ENCODE data around the gene MED7.

MED7 gene

DNA sequence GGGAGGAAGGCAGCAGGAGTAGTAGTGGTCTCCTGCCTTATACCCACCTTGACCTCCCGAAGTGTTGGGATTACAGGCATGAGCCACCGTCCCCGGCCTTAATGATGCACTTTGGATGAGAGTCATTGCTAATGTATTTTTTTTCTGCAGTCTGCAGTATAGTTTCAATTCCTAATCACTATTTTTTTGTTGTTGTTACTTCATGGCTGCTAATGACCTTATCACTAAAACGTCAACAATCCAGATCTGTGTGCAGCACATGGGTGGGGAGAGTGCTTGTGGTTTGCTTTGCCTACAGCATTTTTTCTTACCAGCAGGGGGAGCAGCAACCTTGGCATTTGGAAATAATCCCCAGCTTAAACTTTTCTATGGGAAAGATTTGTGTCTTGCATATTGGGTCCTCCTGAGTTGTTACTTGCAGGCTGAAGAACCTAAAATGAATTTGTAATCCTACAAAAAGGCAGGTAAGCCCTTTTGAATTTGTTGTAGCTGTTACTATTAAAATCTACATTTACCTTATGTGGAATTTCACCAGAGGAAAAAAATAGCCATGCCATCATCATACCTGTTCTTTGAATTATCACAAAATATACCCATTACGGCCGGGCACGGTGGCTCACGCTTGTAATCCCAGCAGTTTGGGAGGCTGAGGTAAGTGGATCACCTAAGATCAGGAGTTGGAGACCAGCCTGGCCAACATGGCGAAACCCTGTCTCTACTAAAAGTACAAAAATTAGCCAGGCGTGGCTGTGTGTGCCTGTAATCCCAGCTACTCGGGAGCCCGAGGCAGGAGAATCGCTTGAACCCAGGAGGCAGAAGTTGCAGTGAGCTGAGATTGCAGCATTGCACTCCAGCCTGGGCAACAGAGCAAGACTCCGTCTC is 6.3 kb upstream of the MED7 start:
- peak; percentile 88 to 91 for DNase-seq

GRCh38 chr5:157143127-157143971 is 684 bp upstream of the MED7 start:
- TF ChIP-seq POLR2A (IDR thresholded peaks at IDR 0.05; ENCODE audit: low read length) (peak; percentile 85), GATA1 (IDR thresholded peaks at IDR 0.05; ENCODE audit: low read depth, low read length) (no peak)
- DNase-seq, result peak; percentile 87 to 92

More for the DNA sequence above, 6.3 kb upstream of the MED7 start:
- no peak for TF ChIP-seq GATA1 (IDR thresholded peaks at IDR 0.05; ENCODE audit: low read depth, low read length)
- TF ChIP-seq POLR2A (IDR thresholded peaks at IDR 0.05; ENCODE audit: low read length), result no peak

DNA sequence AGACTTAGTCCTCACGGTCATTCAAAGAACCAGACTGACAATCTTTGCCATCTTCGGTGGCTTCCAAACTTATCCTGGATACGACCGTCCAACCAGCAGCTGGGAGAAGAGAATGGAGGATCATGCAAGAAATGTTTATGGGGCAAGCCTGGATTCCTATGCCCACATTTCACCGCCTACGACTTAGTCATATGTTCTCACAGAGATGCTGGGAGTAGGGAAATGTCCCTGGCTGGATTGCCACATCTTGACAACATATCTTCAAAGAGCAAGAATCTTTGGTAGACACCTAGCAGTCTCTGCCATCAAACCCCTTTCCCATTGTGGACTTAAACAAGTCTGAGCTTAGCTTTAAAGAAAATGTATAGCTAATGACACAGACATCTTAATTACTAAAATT is 5.0 kb downstream of the MED7 start:
- TF ChIP-seq GATA1 (IDR thresholded peaks at IDR 0.05; ENCODE audit: low read depth, low read length), result no peak
- TF ChIP-seq POLR2A (IDR thresholded peaks at IDR 0.05; ENCODE audit: low read length), result no peak
- DNase-seq, result no peak

- TF ChIP-seq GATA1 (IDR thresholded peaks at IDR 0.05; ENCODE audit: low read depth, low read length), result no peak
- no peak for TF ChIP-seq POLR2A (IDR thresholded peaks at IDR 0.05; ENCODE audit: low read length)
- no peak for DNase-seq
These were observed 10.4 kb downstream of the MED7 start for GRCh38 chr5:157132281-157132612.

GRCh38 chr5:157130925-157131324 is 11.7 kb downstream of the MED7 start:
- no peak for TF ChIP-seq GATA1 (IDR thresholded peaks at IDR 0.05; ENCODE audit: low read depth, low read length)
- peak; percentile 69 to 83 for DNase-seq

DNA sequence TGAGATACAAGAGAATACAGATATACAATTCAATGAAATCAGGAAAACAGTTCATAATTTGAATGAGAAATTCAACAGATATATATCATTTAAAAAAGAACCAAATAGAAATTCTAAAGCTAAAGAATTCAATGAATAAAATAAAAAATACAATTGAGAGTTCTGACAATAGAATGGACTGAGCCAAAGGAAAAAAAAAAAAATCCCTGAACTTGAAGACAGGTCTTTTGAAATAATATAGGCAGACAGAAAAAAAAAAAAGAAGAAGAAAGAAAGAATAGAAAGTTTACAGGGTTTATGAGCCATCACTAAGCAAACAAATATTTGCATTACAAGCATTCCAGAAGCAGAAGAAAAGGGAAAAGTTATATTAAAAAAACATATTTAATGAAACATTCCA is 21.0 kb downstream of the MED7 start:
- no peak for DNase-seq
- TF ChIP-seq GATA1 (IDR thresholded peaks at IDR 0.05; ENCODE audit: low read depth, low read length) (no peak), POLR2A (IDR thresholded peaks at IDR 0.05; ENCODE audit: low read length) (no peak)

DNA sequence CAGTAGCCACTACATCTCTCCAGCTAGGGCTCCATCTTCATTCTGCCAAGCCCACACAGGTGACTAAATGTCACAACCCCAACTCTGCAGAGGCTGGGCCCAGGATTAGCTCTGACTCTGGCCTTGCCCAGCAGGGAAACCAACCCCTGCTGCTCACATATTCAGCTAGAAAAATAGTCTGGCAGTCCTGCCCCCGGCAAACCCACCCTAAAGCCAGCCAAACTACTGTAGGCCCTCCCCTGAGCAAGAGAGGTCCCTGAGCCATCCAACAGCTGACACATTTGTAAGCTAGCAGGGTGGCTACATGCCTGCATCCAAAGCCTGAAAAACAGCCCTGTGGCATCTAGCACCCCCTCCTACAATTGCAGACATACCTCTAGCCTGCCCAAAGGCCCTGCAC is 22.6 kb downstream of the MED7 start:
- DNase-seq, result no peak
- TF ChIP-seq POLR2A (IDR thresholded peaks at IDR 0.05; ENCODE audit: low read length) (no peak), GATA1 (IDR thresholded peaks at IDR 0.05; ENCODE audit: low read depth, low read length) (no peak)

- TF ChIP-seq GATA1 (IDR thresholded peaks at IDR 0.05; ENCODE audit: low read depth, low read length) (no peak), POLR2A (IDR thresholded peaks at IDR 0.05; ENCODE audit: low read length) (peak; percentile 46)
- peak; percentile 57 to 82 for DNase-seq
These were observed 26.1 kb downstream of the MED7 start for GRCh38 chr5:157116483-157116954.

DNA sequence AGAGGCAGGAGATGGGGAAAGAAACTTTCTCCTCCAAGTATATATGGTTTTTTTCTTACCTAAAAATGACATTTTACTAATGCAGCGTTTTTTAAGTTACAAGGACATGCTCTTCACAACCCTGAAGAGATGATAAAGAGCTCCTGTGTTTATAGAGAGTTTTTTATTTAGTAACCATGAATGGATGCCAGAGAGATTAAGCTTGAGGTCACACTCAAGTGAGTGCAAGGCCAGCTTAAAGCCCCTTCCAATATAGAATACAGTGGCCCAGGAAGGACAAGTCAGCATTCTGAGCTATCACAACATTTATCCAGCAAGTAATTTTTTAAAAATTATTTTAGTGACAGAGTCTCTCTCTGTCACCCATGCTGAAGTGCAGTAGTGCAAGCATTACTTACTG is 27.2 kb downstream of the MED7 start:
- no peak for TF ChIP-seq POLR2A (IDR thresholded peaks at IDR 0.05; ENCODE audit: low read length)
- TF ChIP-seq GATA1 (IDR thresholded peaks at IDR 0.05; ENCODE audit: low read depth, low read length), result no peak
- DNase-seq, result peak in 1 of 2 experiments; percentile 68

GRCh38 chr5:157115012-157115411 is 27.7 kb downstream of the MED7 start:
- TF ChIP-seq POLR2A (IDR thresholded peaks at IDR 0.05; ENCODE audit: low read length) (no peak), GATA1 (IDR thresholded peaks at IDR 0.05; ENCODE audit: low read depth, low read length) (no peak)
- DNase-seq, result no peak

- TF ChIP-seq GATA1 (IDR thresholded peaks at IDR 0.05; ENCODE audit: low read depth, low read length) (no peak), POLR2A (IDR thresholded peaks at IDR 0.05; ENCODE audit: low read length) (no peak)
- no peak for DNase-seq
These were observed 29.7 kb downstream of the MED7 start for GRCh38 chr5:157113002-157113401.

DNA sequence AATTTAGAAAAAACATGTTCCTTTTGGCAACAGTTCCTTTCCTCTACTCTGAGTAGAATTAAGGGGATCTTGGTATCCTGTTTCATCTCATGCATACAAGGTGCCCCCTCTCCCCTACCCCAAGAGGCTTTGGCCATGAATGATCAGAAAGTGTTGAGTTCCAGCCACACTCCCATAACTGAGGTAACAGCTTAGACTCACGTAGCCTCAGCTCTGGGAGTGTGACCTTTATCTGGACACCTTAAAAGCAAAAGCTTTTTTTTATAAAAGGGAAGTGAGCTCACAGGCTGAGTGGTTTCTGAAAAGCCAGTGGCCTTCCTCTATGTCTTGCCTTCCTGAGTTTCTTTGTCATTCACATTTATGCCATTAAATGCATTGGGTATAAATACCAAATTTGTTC is 32.9 kb downstream of the MED7 start:
- TF ChIP-seq POLR2A (IDR thresholded peaks at IDR 0.05; ENCODE audit: low read length) (no peak), GATA1 (IDR thresholded peaks at IDR 0.05; ENCODE audit: low read depth, low read length) (no peak)

DNA sequence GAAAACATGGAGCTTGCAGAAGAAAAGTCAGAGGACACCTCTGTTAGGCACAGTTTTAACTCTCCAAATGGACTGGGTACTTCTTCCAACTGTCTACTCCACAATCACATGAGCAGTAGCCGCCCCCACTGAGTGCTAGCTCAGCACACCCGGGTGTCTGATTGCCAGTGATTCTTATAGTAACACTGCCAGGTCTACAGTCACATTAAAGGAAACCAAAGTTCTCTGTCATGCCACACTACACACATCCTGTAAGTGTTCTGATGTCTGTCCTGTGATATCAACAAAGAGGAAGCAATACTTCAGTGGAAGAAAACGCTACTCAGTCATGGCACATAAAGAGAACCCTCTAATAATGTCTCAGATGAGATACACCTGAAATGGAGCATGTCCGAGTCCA is 33.7 kb downstream of the MED7 start, which contains the start of gene HAVCR2:
HAVCR2 (minus strand) TSS at position 69 of the 400 bp plus-strand sequence; CDS start at position 8, 61 bp downstream.
- no peak for TF ChIP-seq GATA1 (IDR thresholded peaks at IDR 0.05; ENCODE audit: low read depth, low read length)
- peak; percentile 47 for TF ChIP-seq POLR2A (IDR thresholded peaks at IDR 0.05; ENCODE audit: low read length)
- DNase-seq, result no peak

More for the DNA sequence above, 32.9 kb downstream of the MED7 start:
- DNase-seq, result no peak

- TF ChIP-seq GATA1 (IDR thresholded peaks at IDR 0.05; ENCODE audit: low read depth, low read length), result no peak
- no peak for TF ChIP-seq POLR2A (IDR thresholded peaks at IDR 0.05; ENCODE audit: low read length)
- DNase-seq, result peak in 1 of 2 experiments; percentile 18
These were observed 35.2 kb downstream of the MED7 start for GRCh38 chr5:157107508-157107907.

Measured in erythroblast (primary cell).